HCT116 (cell line): ENCODE data around the gene PCDHGB4. TPM values are rescaled to one million over a fixed set of nuclear protein-coding genes. Genes with fewer than 3 reads are reported as not detected.

Experiments
- ATAC-seq: fragments of 200-7000 bp; cut with Tn5 transposase; 2 replicates; pipeline ENCODE4 v1.9.1; 2020; ENCODE audit warnings: mild to moderate bottlenecking, moderate library complexity
- BruUV-seq: library from RNA; stranded (reverse); fragments of 400-500 nt; replicated peaks from 2 replicates; lab custom pipeline; 2021; lab: Mats Ljungman, UMichigan
- CTCF ChIA-PET: fragments of 300-600 bp; sonication (Branson Sonifier 250); formaldehyde crosslinking; loops from one replicate; lab custom pipeline; 2021; ENCODE audit warnings: antibody characterized with exemption; lab: Charles Lee
- POLR2A ChIA-PET: fragments of 300-600, 350-600 bp; sonication (Branson Sonifier 250); formaldehyde crosslinking; loops from one replicate; lab custom pipeline; 2021; ENCODE audit warnings: antibody characterized with exemption; lab: Charles Lee
- RAD21 ChIA-PET, 2 experiments: fragments of 300-600 bp; sonication (Branson Sonifier 250); formaldehyde crosslinking; loops; one replicate each; lab custom pipeline; 2023; ENCODE audit warnings: low total read pairs in 2 of 2; ENCODE audit not compliant: uncharacterized antibody in 2 of 2, unreplicated experiment in 2 of 2, low non-redundant PET in 1 of 2; lab: Charles Lee
- DNase-seq: peaks from one replicate; pipeline ENCODE4 v3.0.0-alpha.2; 2010; ENCODE audit warnings: low read depth, low spot score
- H2AFZ ChIP-seq: fragments of 200-600 bp; shearing (Covaris generic), sonication (generic); 2 replicates; pipeline ENCODE4 v1.6.1; 2017; ENCODE audit warnings: low read depth, mixed run types, mixed read lengths, antibody characterized with exemption, low read length; ENCODE audit not compliant: poor library complexity, severe bottlenecking
- H3K27ac ChIP-seq: 2 replicates; pipeline ENCODE4 v1.5.1; 2012; ENCODE audit warnings: low read depth, low read length
- H3K27me3 ChIP-seq: fragments of 200-600 bp; sonication (generic); 2 replicates; pipeline ENCODE4 v1.6.1; 2016; ENCODE audit warnings: mixed run types, low read length, mixed read lengths; ENCODE audit not compliant: insufficient read depth
- H3K36me3 ChIP-seq, 2 experiments: fragments of 200-500 bp in 1 of 2; fragments of 200-600 bp in 1 of 2; sonication (Bioruptor generic) in 1 of 2; sonication (generic) in 1 of 2; 2 replicates each; pipeline versions ENCODE4 v1.5.1 to v1.6.1; 2014 to 2016; ENCODE audit warnings: low read length in 2 of 2, inconsistent platforms in 1 of 2, mixed read lengths in 1 of 2, mixed run types in 1 of 2; ENCODE audit not compliant: insufficient read depth in 2 of 2, control insufficient read depth in 1 of 2
- H3K4me1 ChIP-seq, 2 experiments: fragments of 200-600 bp in 1 of 2; sonication (generic) in 1 of 2; 2 replicates each; pipeline versions ENCODE4 v1.5.1 to v1.6.1; 2012 to 2017; ENCODE audit warnings: low read length in 2 of 2, inconsistent platforms in 1 of 2, mild to moderate bottlenecking in 1 of 2, mixed read lengths in 1 of 2, mixed run types in 1 of 2, moderate library complexity in 1 of 2; ENCODE audit not compliant: insufficient read depth in 2 of 2, control insufficient read depth in 1 of 2
- H3K4me2 ChIP-seq: fragments of 200-600 bp; sonication (generic); 2 replicates; pipeline ENCODE4 v1.6.1; 2017; ENCODE audit warnings: mixed run types, low read length, mixed read lengths
- H3K4me3 ChIP-seq, 2 experiments: fragments of 200-600 bp in 1 of 2; sonication (generic) in 1 of 2; replicated peaks in 1 of 2; 2 replicates each; pipeline ENCODE4 v1.5.1; 2011 to 2016; ENCODE audit warnings: low read length in 2 of 2, control low read depth in 1 of 2, low read depth in 1 of 2, mild to moderate bottlenecking in 1 of 2, mixed read lengths in 1 of 2, mixed run types in 1 of 2
- H3K79me2 ChIP-seq: fragments of 200-600 bp; sonication (generic); 2 replicates; pipeline ENCODE4 v1.6.1; 2017; ENCODE audit warnings: mild to moderate bottlenecking, mixed run types, low read length, moderate library complexity, mixed read lengths; ENCODE audit not compliant: insufficient read depth
- H3K9ac ChIP-seq: fragments of 200-600 bp; sonication (generic); 2 replicates; pipeline ENCODE4 v1.6.1; 2016; ENCODE audit warnings: low read length, mixed read lengths
- H3K9me2 ChIP-seq: fragments of 200-600 bp; sonication (generic), shearing (Covaris generic); 2 replicates; pipeline ENCODE4 v1.6.1; 2017; ENCODE audit warnings: mixed run types, mild to moderate bottlenecking, moderate library complexity; ENCODE audit not compliant: insufficient read depth
- H3K9me3 ChIP-seq, 2 experiments: fragments of 200-500 bp in 1 of 2; fragments of 200-600 bp in 1 of 2; sonication (Bioruptor generic) in 1 of 2; sonication (generic) in 1 of 2; 2 replicates each; pipeline ENCODE4 v1.6.1; 2014 to 2017; ENCODE audit warnings: low read length in 2 of 2, mixed read lengths in 2 of 2, inconsistent platforms in 1 of 2, low read depth in 1 of 2, mild to moderate bottlenecking in 1 of 2, mixed run types in 1 of 2, moderate library complexity in 1 of 2; ENCODE audit not compliant: control insufficient read depth in 1 of 2, insufficient read depth in 1 of 2
- H4K20me1 ChIP-seq: fragments of 200-600 bp; sonication (generic), shearing (Covaris generic); 2 replicates; pipeline ENCODE4 v1.6.1; 2017; ENCODE audit warnings: mixed run types, mild to moderate bottlenecking, moderate library complexity; ENCODE audit not compliant: insufficient read depth
- CTCF ChIP-seq, 3 experiments: fragments of 200-600 bp in 1 of 3; sonication (generic) in 1 of 3; IDR thresholded peaks in 2 of 3; conservative IDR thresholded peaks in 1 of 3; 2 replicates each; pipeline ENCODE4 v1.5.1; 2012 to 2017; ENCODE audit warnings: low read depth in 2 of 3, low read length in 2 of 3, antibody characterized with exemption in 1 of 3, borderline replicate concordance in 1 of 3, control low read depth in 1 of 3, mild to moderate bottlenecking in 1 of 3, mixed read lengths in 1 of 3, mixed run types in 1 of 3, moderate library complexity in 1 of 3; ENCODE audit not compliant: insufficient read depth in 1 of 3
- EZH2phosphoT487 ChIP-seq: fragments of 200-600 bp; IDR thresholded peaks from 2 replicates; pipeline ENCODE4 v1.6.1; 2018; ENCODE audit warnings: antibody characterized with exemption, borderline replicate concordance
- FOSL1 ChIP-seq: IDR thresholded peaks from 2 replicates; pipeline ENCODE4 v1.6.1; 2012; ENCODE audit warnings: low read depth
- RAD21 ChIP-seq: IDR thresholded peaks from 2 replicates; pipeline ENCODE4 v1.6.1; 2012; ENCODE audit warnings: low read depth, mild to moderate bottlenecking
- REST ChIP-seq: IDR thresholded peaks from 2 replicates; pipeline ENCODE4 v1.6.1; 2012; ENCODE audit warnings: low read depth
- SRF ChIP-seq: IDR thresholded peaks from 2 replicates; pipeline ENCODE4 v1.6.1; 2012; ENCODE audit warnings: low read depth
- TCF7L2 ChIP-seq: IDR thresholded peaks from 2 replicates; pipeline ENCODE4 v1.7.0; 2011; ENCODE audit warnings: borderline replicate concordance, inconsistent platforms; ENCODE audit not compliant: insufficient read depth, insufficient read length; ENCODE audit errors: extremely low read depth
- YY1 ChIP-seq: IDR thresholded peaks from 2 replicates; pipeline ENCODE4 v1.6.1; 2011; ENCODE audit warnings: low read length, low read depth, moderate library complexity, mild to moderate bottlenecking; ENCODE audit not compliant: insufficient replicate concordance; ENCODE audit errors: extremely low read depth
- intact Hi-C: fragments of 100-400 bp; cut with micrococcal nuclease; formaldehyde crosslinking; loops from 2 replicates; pipeline ENCODE4 v1.10.0; 2022
- total RNA-seq: library from RNA; stranded (reverse); gene quantifications from one replicate; pipeline ENCODE4 v1.2.1, GENCODE V29; 2021; ENCODE audit not compliant: unreplicated experiment

Gene PCDHGB4
- total RNA-seq, 1 experiment from 2014 or later: not detected

GRCh38 chr5:141427783-141428426 lies 40.4 kb downstream of the PCDHGB4 start:
- no peaks in the 10 kb centered on the region for H3K79me2 ChIP-seq
- no TSS peak for BruUV-seq
- H3K36me3 ChIP-seq: no peaks in the 10 kb centered on the region
- DNase-seq (no peak), ATAC-seq (no peak)
- no peaks in the 10 kb centered on the region for H3K4me1 ChIP-seq
- ChIA-PET CTCF (no interaction called here), POLR2A (no interaction called here), RAD21 (no interaction called here)
- no peak overlapping the region for H2AFZ ChIP-seq
- H3K4me3 ChIP-seq: no peak overlapping the region
- no peak overlapping the region for H3K9ac ChIP-seq
- no peak overlapping the region for H3K27ac ChIP-seq
- intact Hi-C loops: no loop called here
- peaks cover 0 to 8% of the 10 kb centered on the region in 2 experiments; a peak in 2 of 4 replicates for H3K9me3 ChIP-seq
- no peaks in the 10 kb centered on the region for H3K27me3 ChIP-seq
- no peak for TF ChIP-seq RAD21
- no peak for TF ChIP-seq EZH2phosphoT487
- TF ChIP-seq FOSL1: no peak
- TF ChIP-seq YY1: no peak
- TF ChIP-seq SRF: no peak
- no peak for TF ChIP-seq TCF7L2
- no peak for TF ChIP-seq REST
- no peak for TF ChIP-seq CTCF (IDR thresholded peaks at IDR 0.05 in 2 of 3, conservative IDR thresholded peaks at IDR 0.05 in 1 of 3; ENCODE audit: borderline replicate concordance in 1 of 3, insufficient read depth in 1 of 3, low read depth in 2 of 3, low read length in 2 of 3)
- no peaks in the 10 kb centered on the region for H4K20me1 ChIP-seq
- no peak overlapping the region for H3K4me2 ChIP-seq
- no peaks in the 10 kb centered on the region for H3K9me2 ChIP-seq
